Common myeloid progenitor, CD34-positive (primary cell): ENCODE measurements around the gene CX3CR1.
"Not testable (repeated sequence)": the region's sequence is repeated elsewhere in the genome, so short reads cannot be mapped to it uniquely, and the experiment has no call there.

Experiments
- CTCF ChIA-PET: fragments of 350-600 bp; sonication (Branson Sonifier 250); formaldehyde crosslinking; loops from one replicate; lab custom pipeline; 2021; ENCODE audit warnings: antibody characterized with exemption; lab: Charles Lee
- POLR2A ChIA-PET: fragments of 350-600 bp; sonication (Branson Sonifier 250); formaldehyde crosslinking; loops from one replicate; lab custom pipeline; 2021; ENCODE audit warnings: antibody characterized with exemption; lab: Charles Lee
- DNase-seq, 3 donors: peaks; one replicate each; pipeline versions ENCODE4 v3.0.0 to v3.0.0-alpha.2; 2013
- H3K27ac ChIP-seq, 2 experiments: 1 replicate in 1 of 2; 2 replicates in 1 of 2; pipeline ENCODE4 v1.7.0; 2013; ENCODE audit warnings: inconsistent platforms in 2 of 2, low read length in 2 of 2, mild to moderate bottlenecking in 2 of 2, low read depth in 1 of 2, moderate library complexity in 1 of 2; ENCODE audit not compliant: severe bottlenecking in 2 of 2, insufficient read depth in 1 of 2, poor library complexity in 1 of 2
- H3K27me3 ChIP-seq, 5 experiments: replicated peaks in 2 of 5; 1 replicate in 3 of 5; 2 replicates in 2 of 5; pipeline versions ENCODE4 v1.6.1 to v1.7.0; 2013; ENCODE audit warnings: low read length in 4 of 5, mild to moderate bottlenecking in 2 of 5, moderate library complexity in 2 of 5, inconsistent platforms in 1 of 5; ENCODE audit not compliant: insufficient read depth in 5 of 5, control insufficient read depth in 4 of 5
- H3K36me3 ChIP-seq, 4 experiments: 1 replicate in 2 of 4; 2 replicates in 2 of 4; pipeline versions ENCODE4 v1.6.1 to v1.7.0; 2013; ENCODE audit warnings: low read length in 3 of 4, control low read depth in 1 of 4, mild to moderate bottlenecking in 1 of 4; ENCODE audit not compliant: control insufficient read depth in 4 of 4, insufficient read depth in 4 of 4
- H3K4me1 ChIP-seq, 4 experiments: 1 replicate in 3 of 4; 2 replicates in 1 of 4; pipeline versions ENCODE4 v1.6.1 to v1.7.1; 2013; ENCODE audit warnings: low read length in 3 of 4, mild to moderate bottlenecking in 3 of 4, control low read depth in 1 of 4, inconsistent platforms in 1 of 4, moderate library complexity in 1 of 4; ENCODE audit not compliant: control insufficient read depth in 4 of 4, insufficient read depth in 4 of 4; ENCODE audit errors: control extremely low read depth in 1 of 4
- H3K4me3 ChIP-seq, 7 experiments: 1 replicate in 4 of 7; 2 replicates in 3 of 7; pipeline versions ENCODE4 v1.5.1 to v1.7.0; 2013; ENCODE audit warnings: mild to moderate bottlenecking in 7 of 7, low read length in 6 of 7, moderate library complexity in 6 of 7, inconsistent platforms in 2 of 7, low read depth in 2 of 7, control low read depth in 1 of 7; ENCODE audit not compliant: insufficient read depth in 4 of 7, control insufficient read depth in 1 of 7; ENCODE audit errors: extremely low read depth in 1 of 7
- H3K9me3 ChIP-seq, 5 experiments: 1 replicate in 4 of 5; 2 replicates in 1 of 5; pipeline versions ENCODE4 v1.6.1 to v1.7.1; 2013; ENCODE audit warnings: low read length in 4 of 5, mild to moderate bottlenecking in 2 of 5, inconsistent platforms in 1 of 5, low read depth in 1 of 5, moderate library complexity in 1 of 5; ENCODE audit not compliant: control insufficient read depth in 4 of 5, insufficient read depth in 2 of 5; ENCODE audit errors: control extremely low read depth in 1 of 5
- WGBS: methylation state at CpG from one replicate; pipeline ENCODE4 v1.1.5; 2013; ENCODE audit not compliant: insufficient coverage; 5-methylcytosine and 5-hydroxymethylcytosine counted together

CX3CR1 gene

GRCh38 chr3:39322936-39323335 lies 43.1 kb upstream of the CX3CR1 start:
- Histone ChIP-seq H3K4me1 (peaks cover 0 to 18% (median 1%) of the 10 kb centered on the region in 4 experiments), H3K27ac (no peak overlapping the region), H3K27me3 (no peaks in the 10 kb centered on the region), H3K36me3 (no peaks in the 10 kb centered on the region), H3K9me3 (peaks cover 0 to 5% (median 0%) of the 10 kb centered on the region in 5 experiments), H3K4me3 (no peak overlapping the region)
- DNase-seq: no peak
- POLR2A ChIA-PET: no interaction called here
- CTCF ChIA-PET: interaction anchor here (1.2 kb wide), 1 partner anchor 31 kb away, joined by 4 read pairs; no protein-coding TSS in a partner anchor

GRCh38 chr3:39322209-39322715 lies 42.4 kb upstream of the CX3CR1 start:
- H3K27me3 ChIP-seq, H3K9me3 ChIP-seq, POLR2A ChIA-PET, DNase-seq, H3K36me3 ChIP-seq, H3K27ac ChIP-seq, H3K4me3 ChIP-seq: not testable (repeated sequence)
- WGBS: no CpG with 5 or more reads among the region's 3 CpGs
- H3K4me1 ChIP-seq: peaks cover 0 to 15% (median 1%) of the 10 kb centered on the region in 4 experiments
- CTCF ChIA-PET: interaction anchor here (1.1 to 1.2 kb wide), 2 partner anchors 30 to 56 kb away, joined by 3 to 4 read pairs; no protein-coding TSS in a partner anchor

- ChIA-PET POLR2A (interaction anchor here (0.7 kb wide), 1 partner anchor 45 kb away, joined by 7 read pairs; no protein-coding TSS in a partner anchor), CTCF (interaction anchor here (1.1 kb wide), 1 partner anchor 56 kb away, joined by 3 read pairs; no protein-coding TSS in a partner anchor)
- peak in 2 of 3 donors; percentile 10 to 30 for DNase-seq
- H3K4me1 ChIP-seq: peaks cover 0 to 12% (median 1%) of the 10 kb centered on the region in 4 experiments
- H3K27me3 ChIP-seq, H3K4me3 ChIP-seq, H3K36me3 ChIP-seq, H3K9me3 ChIP-seq, H3K27ac ChIP-seq: not testable (repeated sequence)
- 100% methylated on average over 1 of the region's 2 CpGs for WGBS
These were observed 41.7 kb upstream of the CX3CR1 start for GRCh38 chr3:39321574-39321983.

- ChIA-PET POLR2A (no interaction called here), CTCF (no interaction called here)
These were observed 39.4 kb upstream of the CX3CR1 start for GRCh38 chr3:39319249-39319648.

GRCh38 chr3:39318301-39318700 lies 38.5 kb upstream of the CX3CR1 start:
- ChIA-PET POLR2A (no interaction called here), CTCF (no interaction called here)
- Histone ChIP-seq H3K27me3 (no peaks in the 10 kb centered on the region), H3K36me3 (no peaks in the 10 kb centered on the region), H3K4me1 (peaks cover 0 to 8% (median under 1%) of the 10 kb centered on the region in 4 experiments), H3K27ac (no peak overlapping the region), H3K9me3 (peaks cover 2 to 9% (median 7%) of the 10 kb centered on the region in 5 experiments), H3K4me3 (no peak overlapping the region)
- no peak for DNase-seq
- WGBS: 100% methylated on average over 1 of the region's 1 CpG

More at GRCh38 chr3:39319249-39319648, 39.4 kb upstream of the CX3CR1 start:
- H3K4me3 ChIP-seq: no peak overlapping the region
- no peak for DNase-seq
- H3K9me3 ChIP-seq: peaks cover 2 to 9% (median 7%) of the 10 kb centered on the region in 5 experiments
- no peak overlapping the region for H3K27ac ChIP-seq
- peaks cover 0 to 12% (median 1%) of the 10 kb centered on the region in 4 experiments for H3K4me1 ChIP-seq
- no peaks in the 10 kb centered on the region for H3K27me3 ChIP-seq
- no peaks in the 10 kb centered on the region for H3K36me3 ChIP-seq

GRCh38 chr3:39317571-39318169 lies 37.8 kb upstream of the CX3CR1 start:
- Histone ChIP-seq H3K4me3 (no peak overlapping the region), H3K36me3 (no peaks in the 10 kb centered on the region), H3K27me3 (no peaks in the 10 kb centered on the region), H3K4me1 (peaks cover 0 to 5% (median 0%) of the 10 kb centered on the region in 4 experiments), H3K9me3 (peaks cover 2 to 9% (median 7%) of the 10 kb centered on the region in 5 experiments), H3K27ac (no peak overlapping the region)
- CTCF ChIA-PET: no interaction called here
- DNase-seq: peak in 2 of 3 donors; percentile 12 to 22
- 75% methylated on average over 2 of the region's 2 CpGs for WGBS
- POLR2A ChIA-PET: no interaction called here

- Histone ChIP-seq H3K27ac (no peak overlapping the region), H3K4me3 (no peak overlapping the region), H3K36me3 (no peaks in the 10 kb centered on the region), H3K9me3 (peaks cover 2 to 9% (median 7%) of the 10 kb centered on the region in 5 experiments), H3K4me1 (no peaks in the 10 kb centered on the region), H3K27me3 (no peaks in the 10 kb centered on the region)
- POLR2A ChIA-PET: no interaction called here
- WGBS: no CpG with 5 or more reads among the region's 1 CpG
- no peak for DNase-seq
- CTCF ChIA-PET: no interaction called here
These were observed 35.6 kb upstream of the CX3CR1 start for GRCh38 chr3:39315420-39315819.
